Activated CD4-positive, alpha-beta T cell treated with anti-CD3 and anti-CD28 coated beads for 24 hours (primary cell): ENCODE results near the gene PLCL2.

Source experiments
- DNase-seq, 2 donors: peaks; one replicate each; pipeline ENCODE4 v3.0.0-alpha.2; 2020; ENCODE audit warnings: low read depth in 2 of 2

PLCL2 gene

GRCh38 chr3:16865335-16865734 lies 19.4 kb upstream of the PLCL2 start:
- DNase-seq, result no peak

- no peak for DNase-seq
Measured at GRCh38 chr3:16866571-16866970, 18.2 kb upstream of the PLCL2 start.

GRCh38 chr3:16868513-16868912 lies 16.2 kb upstream of the PLCL2 start:
- DNase-seq, result no peak

GRCh38 chr3:16869261-16870005 lies 15.3 kb upstream of the PLCL2 start:
- no peak for DNase-seq

- no peak for DNase-seq
Measured at GRCh38 chr3:16871915-16872842, 12.6 kb upstream of the PLCL2 start.

GRCh38 chr3:16873872-16874271 lies 10.9 kb upstream of the PLCL2 start:
- no peak for DNase-seq

GRCh38 chr3:16875876-16876550 lies 8.7 kb upstream of the PLCL2 start:
- no peak for DNase-seq

GRCh38 chr3:16877505-16877904 lies 7.2 kb upstream of the PLCL2 start:
- DNase-seq, result no peak

- no peak for DNase-seq
Measured at GRCh38 chr3:16877911-16878310, 6.8 kb upstream of the PLCL2 start.

GRCh38 chr3:16881896-16882630 lies 2.7 kb upstream of the PLCL2 start:
- no peak for DNase-seq

GRCh38 chr3:16883057-16883722 lies 1.6 kb upstream of the PLCL2 start:
- no peak for DNase-seq

GRCh38 chr3:16883723-16884083 lies 1.1 kb upstream of the PLCL2 start:
- DNase-seq, result no peak

GRCh38 chr3:16884084-16884747 lies 539 bp upstream of the PLCL2 start:
- peak; percentile 64 to 70 for DNase-seq

- DNase-seq, result no peak
Measured at GRCh38 chr3:16885593-16886302, 993 bp downstream of the PLCL2 start.

- no peak for DNase-seq
Measured at GRCh38 chr3:16886303-16886683, 1.5 kb downstream of the PLCL2 start.

GRCh38 chr3:16887130-16887529 lies 2.4 kb downstream of the PLCL2 start:
- DNase-seq, result no peak

GRCh38 chr3:16888356-16888755 lies 3.6 kb downstream of the PLCL2 start:
- DNase-seq, result no peak

GRCh38 chr3:16888785-16889607 lies 4.2 kb downstream of the PLCL2 start:
- no peak for DNase-seq
